SK-N-SH (cell line): ENCODE data around the gene USP40. TPM values are rescaled to one million over a fixed set of nuclear protein-coding genes. Genes with fewer than 3 reads are reported as not detected.

Experiments used
- CTCF ChIA-PET: fragments of 300-600, 350-600 bp; formaldehyde crosslinking; extraction: SDS; loops from one replicate; lab custom pipeline; 2021; lab: Yijun Ruan, JAX
- POLR2A ChIA-PET: fragments of 350-600 bp; sonication (Branson Sonifier 250); formaldehyde crosslinking; extraction: SDS; loops from one replicate; lab custom pipeline; 2020; ENCODE audit warnings: antibody characterized with exemption, inconsistent platforms; lab: Yijun Ruan, JAX
- DNase-seq: peaks from one replicate; pipeline ENCODE4 v3.0.0; 2012
- H2AFZ ChIP-seq: fragments of 200-600 bp; sonication (generic); 2 replicates; pipeline ENCODE4 v1.8.1; 2016; ENCODE audit warnings: antibody characterized with exemption, mild to moderate bottlenecking, low read depth
- H3F3A ChIP-seq: fragments of 200-600 bp; sonication (generic); replicated peaks from 2 replicates; pipeline ENCODE3; 2016; ENCODE audit warnings: antibody characterized with exemption, mild to moderate bottlenecking; ENCODE audit not compliant: insufficient read depth
- H3K27ac ChIP-seq, 2 experiments: fragments of 200-500 bp in 1 of 2; fragments of 200-600 bp in 1 of 2; sonication (Bioruptor generic) in 1 of 2; sonication (generic), shearing (Covaris generic) in 1 of 2; 2 replicates each; pipeline versions ENCODE4 v1.5.1 to v1.6.1; 2014 to 2016; ENCODE audit warnings: low read depth in 2 of 2, inconsistent platforms in 1 of 2, low read length in 1 of 2, mild to moderate bottlenecking in 1 of 2, mixed read lengths in 1 of 2
- H3K27me3 ChIP-seq: fragments of 200-600 bp; sonication (generic), shearing (Covaris generic); 2 replicates; pipeline ENCODE4 v1.6.1; 2016; ENCODE audit warnings: mixed run types; ENCODE audit not compliant: insufficient read depth
- H3K36me3 ChIP-seq, 2 experiments: fragments of 200-500 bp in 1 of 2; fragments of 200-600 bp in 1 of 2; sonication (Bioruptor generic) in 1 of 2; sonication (generic) in 1 of 2; replicated peaks in 1 of 2; 2 replicates each; pipeline versions ENCODE3 to v1.5.1; 2014 to 2016; ENCODE audit warnings: low read length in 1 of 2, mild to moderate bottlenecking in 1 of 2; ENCODE audit not compliant: insufficient read depth in 2 of 2, control insufficient read depth in 1 of 2
- H3K4me1 ChIP-seq, 2 experiments: fragments of 200-500 bp in 1 of 2; fragments of 200-600 bp in 1 of 2; sonication (Bioruptor generic) in 1 of 2; sonication (generic), shearing (Covaris generic) in 1 of 2; 2 replicates each; pipeline versions ENCODE4 v1.5.1 to v1.6.1; 2014 to 2016; ENCODE audit warnings: low read depth in 1 of 2, low read length in 1 of 2, mixed run types in 1 of 2; ENCODE audit not compliant: insufficient read depth in 2 of 2, control insufficient read depth in 1 of 2
- H3K4me2 ChIP-seq: fragments of 200-600 bp; sonication (generic), shearing (Covaris generic); 2 replicates; pipeline ENCODE4 v1.6.1; 2017; ENCODE audit warnings: mixed run types
- H3K4me3 ChIP-seq, 2 experiments: fragments of 200-500 bp in 1 of 2; fragments of 200-600 bp in 1 of 2; sonication (Bioruptor generic) in 1 of 2; sonication (generic), shearing (Covaris generic) in 1 of 2; 2 replicates each; pipeline versions ENCODE4 v1.5.1 to v1.8.1; 2014 to 2016; ENCODE audit warnings: low read depth in 2 of 2, inconsistent platforms in 1 of 2, low read length in 1 of 2, mild to moderate bottlenecking in 1 of 2, mixed read lengths in 1 of 2, moderate library complexity in 1 of 2
- H3K79me2 ChIP-seq: fragments of 200-600 bp; sonication (generic); 2 replicates; pipeline ENCODE4 v1.8.1; 2017; ENCODE audit warnings: mild to moderate bottlenecking; ENCODE audit not compliant: insufficient read depth
- H3K9ac ChIP-seq: fragments of 200-600 bp; sonication (generic); 2 replicates; pipeline ENCODE4 v1.6.1; 2017; ENCODE audit warnings: mixed run types
- H3K9me2 ChIP-seq: fragments of 200-600 bp; sonication (generic); 2 replicates; pipeline ENCODE4 v1.6.1; 2017; ENCODE audit warnings: mixed run types
- H3K9me3 ChIP-seq: fragments of 200-600 bp; sonication (generic); 2 replicates; pipeline ENCODE4 v1.6.1; 2017; ENCODE audit warnings: mixed run types, mild to moderate bottlenecking, moderate library complexity
- H4K20me1 ChIP-seq: fragments of 200-600 bp; sonication (generic); 2 replicates; pipeline ENCODE4 v1.6.1; 2017; ENCODE audit warnings: mild to moderate bottlenecking, mixed run types; ENCODE audit not compliant: insufficient read depth
- CTCF ChIP-seq: fragments of 200-600 bp; sonication (generic); IDR thresholded peaks from 2 replicates; pipeline ENCODE4 v1.6.1; 2017; ENCODE audit warnings: antibody characterized with exemption, mild to moderate bottlenecking, moderate library complexity
- ELF1 ChIP-seq: IDR thresholded peaks from 2 replicates; pipeline ENCODE4 v1.4.0; 2012
- EP300 ChIP-seq, 2 experiments: IDR thresholded peaks; 2 replicates each; pipeline versions ENCODE4 v1.4.0 to v1.6.1; 2012; ENCODE audit warnings: borderline replicate concordance in 1 of 2, low read depth in 1 of 2, low read length in 1 of 2
- FOXJ3 ChIP-seq: sonication (generic); formaldehyde crosslinking; IDR thresholded peaks from 2 replicates; pipeline ENCODE4 v1.5.1; 2020; ENCODE audit warnings: mild to moderate bottlenecking, missing genetic modification reagents
- FOXM1 ChIP-seq: IDR thresholded peaks from 2 replicates; pipeline ENCODE4 v1.4.0; 2012; ENCODE audit warnings: low read depth, mild to moderate bottlenecking
- GABPA ChIP-seq: IDR thresholded peaks from 2 replicates; pipeline ENCODE4 v1.4.0; 2012; ENCODE audit warnings: low read depth, mild to moderate bottlenecking
- MAX ChIP-seq: IDR thresholded peaks from 2 replicates; pipeline ENCODE4 v1.4.0; 2012; ENCODE audit warnings: low read depth
- MEF2A ChIP-seq: IDR thresholded peaks from 2 replicates; pipeline ENCODE4 v1.4.0; 2012; ENCODE audit warnings: low read depth, borderline replicate concordance
- MXI1 ChIP-seq: IDR thresholded peaks from 2 replicates; pipeline ENCODE4 v1.6.1; 2012; ENCODE audit warnings: mild to moderate bottlenecking, low read depth, low read length, improper control_type of control experiment
- NFIC ChIP-seq: IDR thresholded peaks from 2 replicates; pipeline ENCODE4 v1.4.0; 2012; ENCODE audit warnings: borderline replicate concordance
- RCOR1 ChIP-seq: fragments of 150-350 bp; IDR thresholded peaks from 2 replicates; pipeline ENCODE4 v1.6.1; 2017; ENCODE audit warnings: antibody characterized with exemption, low read length
- RFX5 ChIP-seq: IDR thresholded peaks from 2 replicates; pipeline ENCODE4 v1.6.1; 2012; ENCODE audit warnings: mild to moderate bottlenecking, improper control_type of control experiment, low read length
- SIN3A ChIP-seq: IDR thresholded peaks from 2 replicates; pipeline ENCODE4 v1.6.1; 2012; ENCODE audit warnings: low read depth, mild to moderate bottlenecking, low read length, moderate library complexity, borderline replicate concordance
- SMC3 ChIP-seq: IDR thresholded peaks from 2 replicates; pipeline ENCODE4 v1.6.1; 2012; ENCODE audit warnings: low read depth, low read length, improper control_type of control experiment
- TAF1 ChIP-seq: IDR thresholded peaks from 2 replicates; pipeline ENCODE4 v1.6.1; 2012; ENCODE audit warnings: low read depth, mild to moderate bottlenecking, low read length, moderate library complexity, borderline replicate concordance
- TCF12 ChIP-seq: IDR thresholded peaks from 2 replicates; pipeline ENCODE4 v1.4.0; 2012
- TEAD4 ChIP-seq: IDR thresholded peaks from 2 replicates; pipeline ENCODE4 v1.4.0; 2012; ENCODE audit warnings: mild to moderate bottlenecking, borderline replicate concordance; ENCODE audit not compliant: insufficient read depth
- USF2 ChIP-seq: fragments of 150-350 bp; IDR thresholded peaks from 2 replicates; pipeline ENCODE4 v1.6.1; 2017; ENCODE audit warnings: antibody characterized with exemption, low read length, low read depth, borderline replicate concordance
- ZBTB33 ChIP-seq: IDR thresholded peaks from 2 replicates; pipeline ENCODE4 v1.4.0; 2012; ENCODE audit warnings: low read depth, borderline replicate concordance
- WGBS: methylation state at CpG from one replicate; pipeline ENCODE4 v1.1.6; 2017; ENCODE audit warnings: low lambda C conversion rate; 5-methylcytosine and 5-hydroxymethylcytosine counted together
- polyA plus RNA-seq, 3 experiments: library from polyadenylated mRNA; depleted of rRNA; stranded (reverse); fragments of >200 nt; gene quantifications; 2 replicates each; pipeline ENCODE4 v1.2.3, GENCODE V29; 2012
- TF ChIP-seq, protein P1 (sequence below): fragments of 150-350 bp; IDR thresholded peaks from 2 replicates; pipeline ENCODE4 v1.6.1; 2016; ENCODE audit warnings: mild to moderate bottlenecking, low read depth, low read length

The USP40 gene
- polyA plus RNA-seq, 1 of the 3 experiments (the other 2 are of a cell fraction), result 37.0 TPM

GRCh38 chr2:233482616-233483015 is 84.0 kb downstream of the USP40 start:
- H3K36me3 ChIP-seq, result peaks cover 39 to 43% of the 10 kb centered on the region in 2 experiments
- peaks cover 11% of the 10 kb centered on the region for H3F3A ChIP-seq
- H4K20me1 ChIP-seq, result no peaks in the 10 kb centered on the region
- H3K4me2 ChIP-seq, result no peak overlapping the region
- peaks cover 7% of the 10 kb centered on the region; the same call in 1 of the 2 replicates for H3K79me2 ChIP-seq
- H2AFZ ChIP-seq, result no peak overlapping the region
- ChIA-PET CTCF (interaction anchor here (1.0 kb wide), 1 partner anchor 68 kb away, joined by 3 read pairs; no protein-coding TSS in a partner anchor), POLR2A (no interaction called here)
- no peak for DNase-seq
- no peak overlapping the region for H3K4me3 ChIP-seq
- H3K27ac ChIP-seq, result no peak overlapping the region
- no peaks in the 10 kb centered on the region for H3K9me3 ChIP-seq
- H3K9me2 ChIP-seq, result no peaks in the 10 kb centered on the region
- WGBS, result 100% methylated on average over 5 of the region's 5 CpGs
- no peak overlapping the region for H3K9ac ChIP-seq
- no peaks in the 10 kb centered on the region for H3K27me3 ChIP-seq
- H3K4me1 ChIP-seq, result peaks cover 0 to 16% of the 10 kb centered on the region in 2 experiments; a peak in 3 of 4 replicates
- no peak for TF ChIP-seq FOXJ3
- no peak for TF ChIP-seq NFIC
- no peak for TF ChIP-seq TEAD4
- TF ChIP-seq ZBTB33, result no peak
- TF ChIP-seq ELF1, result no peak
- no peak for TF ChIP-seq CTCF
- no peak for TF ChIP-seq GABPA
- no peak for TF ChIP-seq TAF1
- no peak for TF ChIP-seq FOXM1
- TF ChIP-seq MXI1, result no peak
- no peak for TF ChIP-seq SMC3
- no peak for TF ChIP-seq RCOR1
- TF ChIP-seq, protein P1, sequence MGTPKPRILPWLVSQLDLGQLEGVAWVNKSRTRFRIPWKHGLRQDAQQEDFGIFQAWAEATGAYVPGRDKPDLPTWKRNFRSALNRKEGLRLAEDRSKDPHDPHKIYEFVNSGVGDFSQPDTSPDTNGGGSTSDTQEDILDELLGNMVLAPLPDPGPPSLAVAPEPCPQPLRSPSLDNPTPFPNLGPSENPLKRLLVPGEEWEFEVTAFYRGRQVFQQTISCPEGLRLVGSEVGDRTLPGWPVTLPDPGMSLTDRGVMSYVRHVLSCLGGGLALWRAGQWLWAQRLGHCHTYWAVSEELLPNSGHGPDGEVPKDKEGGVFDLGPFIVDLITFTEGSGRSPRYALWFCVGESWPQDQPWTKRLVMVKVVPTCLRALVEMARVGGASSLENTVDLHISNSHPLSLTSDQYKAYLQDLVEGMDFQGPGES, result no peak
- no peak for TF ChIP-seq EP300 (IDR thresholded peaks at IDR 0.05; ENCODE audit: borderline replicate concordance in 1 of 2, low read depth in 1 of 2, low read length in 1 of 2)
- no peak for TF ChIP-seq TCF12
- TF ChIP-seq USF2, result no peak
- no peak for TF ChIP-seq MAX
- no peak for TF ChIP-seq MEF2A
- no peak for TF ChIP-seq SIN3A
- no peak for TF ChIP-seq RFX5
